Parathyroid adenoma (tissue), 2 donors: Measurements from ENCODE around the gene CRB2.

Source experiments
- H2AFZ ChIP-seq: fragments of 300-600 bp; sonication (generic); one replicate; pipeline ENCODE4 v1.7.0; 2017; ENCODE audit warnings: antibody characterized with exemption, mild to moderate bottlenecking
- H3K27ac ChIP-seq: fragments of 300-600 bp; sonication (generic); one replicate; pipeline ENCODE4 v1.7.0; 2017
- H3K27me3 ChIP-seq: fragments of 300-600 bp; sonication (generic); one replicate; pipeline ENCODE4 v1.7.0; 2017; ENCODE audit warnings: low read length; ENCODE audit not compliant: control insufficient read depth, insufficient read depth
- H3K36me3 ChIP-seq: fragments of 300-600 bp; sonication (generic); one replicate; pipeline ENCODE4 v1.7.0; 2017; ENCODE audit warnings: low read length; ENCODE audit not compliant: control insufficient read depth, insufficient read depth
- H3K4me1 ChIP-seq: fragments of 300-600 bp; sonication (generic); one replicate; pipeline ENCODE4 v1.7.0; 2017; ENCODE audit warnings: control low read depth
- H3K4me2 ChIP-seq: fragments of 300-600 bp; sonication (generic); one replicate; pipeline ENCODE4 v1.7.0; 2017; ENCODE audit warnings: low read length
- H3K4me3 ChIP-seq: fragments of 300-600 bp; sonication (generic); one replicate; pipeline ENCODE4 v1.7.0; 2017; ENCODE audit warnings: low read depth, low read length
- H3K79me2 ChIP-seq: fragments of 300-600 bp; sonication (generic); one replicate; pipeline ENCODE4 v1.7.0; 2017; ENCODE audit warnings: control low read depth
- H3K9ac ChIP-seq: fragments of 300-600 bp; sonication (generic); one replicate; pipeline ENCODE4 v1.7.0; 2017; ENCODE audit warnings: mild to moderate bottlenecking
- H3K9me3 ChIP-seq: fragments of 300-600 bp; sonication (generic); one replicate; pipeline ENCODE4 v1.7.0; 2017; ENCODE audit warnings: low read length; ENCODE audit not compliant: control insufficient read depth
- TF ChIP-seq, protein P1 (sequence below): fragments of 300-600 bp; sonication (generic); IDR thresholded peaks from one replicate; pipeline ENCODE4 v1.7.0; 2017; ENCODE audit warnings: antibody characterized with exemption, mild to moderate bottlenecking
- donor health status: primary hyperparathyroidism.

Gene CRB2

GRCh38 chr9:123416176-123416575, 60.2 kb downstream of the CRB2 start:
- Histone ChIP-seq H3K9me3 (no peaks in the 10 kb centered on the region), H3K4me2 (no peak overlapping the region), H3K79me2 (no peaks in the 10 kb centered on the region), H3K4me1 (no peaks in the 10 kb centered on the region), H3K27ac (no peak overlapping the region), H2AFZ (no peak overlapping the region), H3K9ac (no peak overlapping the region), H3K27me3 (no peaks in the 10 kb centered on the region), H3K36me3 (no peaks in the 10 kb centered on the region), H3K4me3 (no peak overlapping the region)
- TF ChIP-seq, protein P1, sequence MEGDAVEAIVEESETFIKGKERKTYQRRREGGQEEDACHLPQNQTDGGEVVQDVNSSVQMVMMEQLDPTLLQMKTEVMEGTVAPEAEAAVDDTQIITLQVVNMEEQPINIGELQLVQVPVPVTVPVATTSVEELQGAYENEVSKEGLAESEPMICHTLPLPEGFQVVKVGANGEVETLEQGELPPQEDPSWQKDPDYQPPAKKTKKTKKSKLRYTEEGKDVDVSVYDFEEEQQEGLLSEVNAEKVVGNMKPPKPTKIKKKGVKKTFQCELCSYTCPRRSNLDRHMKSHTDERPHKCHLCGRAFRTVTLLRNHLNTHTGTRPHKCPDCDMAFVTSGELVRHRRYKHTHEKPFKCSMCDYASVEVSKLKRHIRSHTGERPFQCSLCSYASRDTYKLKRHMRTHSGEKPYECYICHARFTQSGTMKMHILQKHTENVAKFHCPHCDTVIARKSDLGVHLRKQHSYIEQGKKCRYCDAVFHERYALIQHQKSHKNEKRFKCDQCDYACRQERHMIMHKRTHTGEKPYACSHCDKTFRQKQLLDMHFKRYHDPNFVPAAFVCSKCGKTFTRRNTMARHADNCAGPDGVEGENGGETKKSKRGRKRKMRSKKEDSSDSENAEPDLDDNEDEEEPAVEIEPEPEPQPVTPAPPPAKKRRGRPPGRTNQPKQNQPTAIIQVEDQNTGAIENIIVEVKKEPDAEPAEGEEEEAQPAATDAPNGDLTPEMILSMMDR: no peak

GRCh38 chr9:123417289-123418051, 61.5 kb downstream of the CRB2 start:
- H3K9ac ChIP-seq: no peak overlapping the region
- no peak overlapping the region for H3K4me3 ChIP-seq
- H3K9me3 ChIP-seq: no peaks in the 10 kb centered on the region
- H3K79me2 ChIP-seq: no peaks in the 10 kb centered on the region
- no peaks in the 10 kb centered on the region for H3K4me1 ChIP-seq
- H3K27me3 ChIP-seq: no peaks in the 10 kb centered on the region
- H3K27ac ChIP-seq: no peak overlapping the region
- H3K4me2 ChIP-seq: no peak overlapping the region
- no peaks in the 10 kb centered on the region for H3K36me3 ChIP-seq
- H2AFZ ChIP-seq: no peak overlapping the region
- TF ChIP-seq, protein P1: no peak

DNA sequence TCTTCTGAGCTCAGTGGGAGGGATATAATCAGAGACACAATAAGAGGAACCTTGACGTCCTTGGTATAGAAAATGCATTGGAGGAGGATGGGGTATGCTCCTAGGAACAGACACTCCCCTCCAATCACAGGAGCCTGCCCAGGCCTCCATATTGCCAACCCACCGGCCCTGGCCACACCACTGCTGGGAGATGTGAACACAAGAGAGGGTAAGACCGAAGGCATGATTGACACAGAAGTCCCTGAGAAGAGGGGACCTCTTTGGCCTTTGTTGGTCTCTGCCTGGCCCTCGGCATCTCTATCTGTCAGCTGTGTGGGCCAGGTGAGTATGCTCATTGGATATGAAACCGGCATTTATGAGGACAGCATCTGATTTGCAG, 62.0 kb downstream of the CRB2 start:
- no peaks in the 10 kb centered on the region for H3K27me3 ChIP-seq
- no peaks in the 10 kb centered on the region for H3K79me2 ChIP-seq
- H3K4me3 ChIP-seq: no peak overlapping the region
- H3K9me3 ChIP-seq: no peaks in the 10 kb centered on the region
- no peak overlapping the region for H3K27ac ChIP-seq
- TF ChIP-seq, protein P1: no peak
- no peaks in the 10 kb centered on the region for H3K4me1 ChIP-seq
- H3K4me2 ChIP-seq: no peak overlapping the region
- no peak overlapping the region for H3K9ac ChIP-seq
- H3K36me3 ChIP-seq: no peaks in the 10 kb centered on the region
- no peak overlapping the region for H2AFZ ChIP-seq

DNA sequence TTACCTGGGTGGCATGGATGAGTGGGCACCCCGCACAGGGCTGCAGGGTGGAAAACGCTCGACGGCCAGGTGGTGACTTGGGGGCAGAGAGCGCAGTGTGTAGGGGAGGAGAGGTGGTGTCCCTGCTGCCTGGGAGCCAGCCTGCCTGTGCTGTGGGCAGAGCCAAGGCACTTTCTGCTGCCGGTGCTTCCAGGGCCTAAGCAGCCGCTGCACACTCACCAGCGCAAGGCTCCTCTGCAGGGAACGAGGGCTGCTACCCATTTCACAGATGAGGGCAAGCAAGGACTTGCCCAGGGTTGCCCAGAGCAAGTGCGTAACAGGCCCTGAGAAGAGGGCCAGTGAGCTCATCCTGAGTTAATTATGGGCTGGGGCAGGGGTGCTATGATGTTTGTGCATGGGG, 62.5 kb downstream of the CRB2 start:
- Histone ChIP-seq H3K4me1 (no peaks in the 10 kb centered on the region), H3K4me3 (no peak overlapping the region), H3K9ac (no peak overlapping the region), H3K79me2 (no peaks in the 10 kb centered on the region), H3K36me3 (no peaks in the 10 kb centered on the region), H3K4me2 (no peak overlapping the region), H3K27me3 (no peaks in the 10 kb centered on the region), H2AFZ (no peak overlapping the region), H3K27ac (no peak overlapping the region), H3K9me3 (no peaks in the 10 kb centered on the region)
- TF ChIP-seq, protein P1: no peak

- Histone ChIP-seq H2AFZ (no peak overlapping the region), H3K4me2 (no peak overlapping the region), H3K27me3 (no peaks in the 10 kb centered on the region), H3K4me3 (no peak overlapping the region), H3K36me3 (no peaks in the 10 kb centered on the region), H3K9ac (no peak overlapping the region), H3K79me2 (no peaks in the 10 kb centered on the region), H3K9me3 (no peaks in the 10 kb centered on the region), H3K4me1 (no peaks in the 10 kb centered on the region), H3K27ac (no peak overlapping the region)
- TF ChIP-seq, protein P1: no peak
Observed at GRCh38 chr9:123419091-123419490, 63.1 kb downstream of the CRB2 start.
